OCI-LY1 (cell line): ENCODE results near the gene MAN1A1.

Source experiments
- H2AFZ ChIP-seq: fragments of 200-600 bp; sonication (generic), shearing (Covaris generic); 2 replicates; pipeline ENCODE4 v1.6.0; 2014; ENCODE audit warnings: antibody characterized with exemption, mild to moderate bottlenecking, low read length
- H3F3A ChIP-seq: fragments of 200-600 bp; sonication (generic), shearing (Covaris generic); 2 replicates; pipeline ENCODE4 v1.6.0; 2014; ENCODE audit warnings: mild to moderate bottlenecking, antibody characterized with exemption, low read length, moderate library complexity; ENCODE audit not compliant: insufficient read depth
- H3K27ac ChIP-seq: fragments of 200-600 bp; sonication (generic); 2 replicates; pipeline ENCODE4 v1.5.1; 2014; ENCODE audit warnings: low read length, mixed run types, mild to moderate bottlenecking, low read depth; ENCODE audit not compliant: poor library complexity, severe bottlenecking
- H3K27me3 ChIP-seq: fragments of 200-600 bp; sonication (generic); 2 replicates; pipeline ENCODE4 v1.6.0; 2014; ENCODE audit warnings: antibody characterized with exemption, mild to moderate bottlenecking, low read length, moderate library complexity; ENCODE audit not compliant: insufficient read depth
- H3K36me3 ChIP-seq: fragments of 200-600 bp; sonication (generic); 2 replicates; pipeline ENCODE4 v1.6.1; 2014; ENCODE audit warnings: mild to moderate bottlenecking, antibody characterized with exemption, low read length, moderate library complexity, mixed read lengths; ENCODE audit not compliant: insufficient read depth
- H3K4me1 ChIP-seq: fragments of 200-600 bp; sonication (generic); 2 replicates; pipeline ENCODE4 v1.5.1; 2014; ENCODE audit warnings: mild to moderate bottlenecking, low read length, moderate library complexity; ENCODE audit not compliant: insufficient read depth, severe bottlenecking
- H3K4me2 ChIP-seq: fragments of 200-600 bp; sonication (generic), shearing (Covaris generic); 2 replicates; pipeline ENCODE4 v1.6.1; 2014; ENCODE audit warnings: low read length
- H3K4me3 ChIP-seq: fragments of 200-600 bp; sonication (generic); 2 replicates; pipeline ENCODE4 v1.5.1; 2014; ENCODE audit warnings: low read length, low read depth, mild to moderate bottlenecking, mixed read lengths; ENCODE audit not compliant: poor library complexity, severe bottlenecking
- H3K79me2 ChIP-seq: fragments of 200-600 bp; shearing (Covaris generic); 2 replicates; pipeline ENCODE4 v1.6.1; 2016; ENCODE audit warnings: mixed run types, low read length, mixed read lengths; ENCODE audit not compliant: insufficient read depth
- H3K9ac ChIP-seq: fragments of 200-600 bp; sonication (generic), shearing (Covaris generic); 2 replicates; pipeline ENCODE4 v1.6.1; 2014; ENCODE audit warnings: mild to moderate bottlenecking, low read length, mixed read lengths
- H3K9me2 ChIP-seq: fragments of 200-600 bp; sonication (generic), shearing (Covaris generic); 2 replicates; pipeline ENCODE4 v1.6.1; 2014; ENCODE audit warnings: low read depth, mild to moderate bottlenecking, low read length, mixed read lengths
- H3K9me3 ChIP-seq: fragments of 200-600 bp; shearing (Covaris generic); 2 replicates; pipeline ENCODE4 v1.6.1; 2014; ENCODE audit warnings: low read length, mixed read lengths
- H4K20me1 ChIP-seq: fragments of 200-600 bp; sonication (generic), shearing (Covaris generic); 2 replicates; pipeline ENCODE4 v1.6.0; 2016; ENCODE audit warnings: mild to moderate bottlenecking, low read length; ENCODE audit not compliant: insufficient read depth
- CTCF ChIP-seq: fragments of 200-600 bp; sonication (generic), shearing (Covaris generic); IDR thresholded peaks from 2 replicates; pipeline ENCODE4 v1.5.1; 2017; ENCODE audit warnings: mild to moderate bottlenecking, antibody characterized with exemption, low read length, moderate library complexity, mixed read lengths
- EZH2 ChIP-seq: fragments of 200-600 bp; sonication (generic), shearing (Covaris generic); IDR thresholded peaks from 2 replicates; pipeline ENCODE4 v1.8.0; 2017; ENCODE audit warnings: borderline replicate concordance, mixed run types, mild to moderate bottlenecking, antibody characterized with exemption, low read length, moderate library complexity, mixed read lengths

Gene MAN1A1

GRCh38 chr6:119224095-119224701, 125.4 kb downstream of the MAN1A1 start:
- no peaks in the 10 kb centered on the region for H3F3A ChIP-seq
- TF ChIP-seq CTCF (no peak), EZH2 (no peak)
- no peaks in the 10 kb centered on the region for H3K9me3 ChIP-seq
- H3K27ac ChIP-seq, result no peak overlapping the region
- no peaks in the 10 kb centered on the region for H3K27me3 ChIP-seq
- H3K4me3 ChIP-seq, result no peak overlapping the region
- H3K9me2 ChIP-seq, result no peaks in the 10 kb centered on the region
- H2AFZ ChIP-seq, result no peak overlapping the region
- no peaks in the 10 kb centered on the region for H3K79me2 ChIP-seq
- H3K9ac ChIP-seq, result no peak overlapping the region
- no peaks in the 10 kb centered on the region for H4K20me1 ChIP-seq
- H3K4me2 ChIP-seq, result no peak overlapping the region
- peaks cover 10% of the 10 kb centered on the region for H3K4me1 ChIP-seq
- no peaks in the 10 kb centered on the region for H3K36me3 ChIP-seq

- no peaks in the 10 kb centered on the region for H3F3A ChIP-seq
- H3K27me3 ChIP-seq, result no peaks in the 10 kb centered on the region
- no peak overlapping the region for H3K27ac ChIP-seq
These were observed 129.1 kb downstream of the MAN1A1 start for GRCh38 chr6:119220452-119220851.

GRCh38 chr6:119218548-119218947, 131.0 kb downstream of the MAN1A1 start:
- Histone ChIP-seq H3K9me3 (no peaks in the 10 kb centered on the region), H3K4me2 (no peak overlapping the region), H3K4me3 (no peak overlapping the region), H3K79me2 (no peaks in the 10 kb centered on the region), H3K27ac (no peak overlapping the region), H3K4me1 (no peaks in the 10 kb centered on the region), H3K36me3 (no peaks in the 10 kb centered on the region), H3K9me2 (no peaks in the 10 kb centered on the region), H4K20me1 (no peaks in the 10 kb centered on the region), H2AFZ (no peak overlapping the region), H3K27me3 (no peaks in the 10 kb centered on the region), H3K9ac (no peak overlapping the region), H3F3A (no peaks in the 10 kb centered on the region)
- TF ChIP-seq CTCF (no peak), EZH2 (no peak)

More at GRCh38 chr6:119220452-119220851, 129.1 kb downstream of the MAN1A1 start:
- no peaks in the 10 kb centered on the region for H3K9me2 ChIP-seq
- no peaks in the 10 kb centered on the region for H3K36me3 ChIP-seq
- H3K4me2 ChIP-seq, result no peak overlapping the region
- H3K9me3 ChIP-seq, result no peaks in the 10 kb centered on the region
- no peak overlapping the region for H3K9ac ChIP-seq
- TF ChIP-seq CTCF, result no peak
- no peak for TF ChIP-seq EZH2
- no peaks in the 10 kb centered on the region for H3K79me2 ChIP-seq
- H3K4me3 ChIP-seq, result no peak overlapping the region
- H4K20me1 ChIP-seq, result no peaks in the 10 kb centered on the region
- H3K4me1 ChIP-seq, result no peaks in the 10 kb centered on the region
- H2AFZ ChIP-seq, result no peak overlapping the region
